IMR-90 (cell line): ENCODE measurements around the gene CSNK2A1. TPM values are rescaled to one million over a fixed set of nuclear protein-coding genes. Genes with fewer than 3 reads are reported as not detected.

Experiments
- ATAC-seq: fragments of 200-7000 bp; cut with Tn5 transposase; 2 replicates; pipeline ENCODE4 v1.9.1; 2020; ENCODE audit warnings: low read depth, mild to moderate bottlenecking, moderate library complexity
- BruUV-seq: library from RNA; stranded (reverse); fragments of 400-500 nt; replicated peaks from 2 replicates; lab custom pipeline; 2021; lab: Mats Ljungman, UMichigan
- CTCF ChIA-PET: fragments of 300-600 bp; formaldehyde crosslinking; extraction: SDS; loops from one replicate; lab custom pipeline; 2021; ENCODE audit warnings: antibody characterized with exemption; lab: Yijun Ruan, JAX
- POLR2A ChIA-PET: fragments of 300-600 bp; sonication (Branson Sonifier 250); formaldehyde crosslinking; loops from one replicate; lab custom pipeline; 2022; ENCODE audit warnings: antibody characterized with exemption; ENCODE audit not compliant: unreplicated experiment; lab: Charles Lee
- DNase-seq: peaks from one replicate; pipeline ENCODE4 v3.0.0; 2013
- H2AFZ ChIP-seq: replicated peaks from 2 replicates; pipeline ENCODE3; 2013; ENCODE audit warnings: low read length, mild to moderate bottlenecking; ENCODE audit not compliant: poor library complexity
- H2AK5ac ChIP-seq: 2 replicates; pipeline ENCODE4 v1.6.1; 2013; ENCODE audit warnings: low read depth, low read length, inconsistent platforms
- H2AK9ac ChIP-seq: replicated peaks from 2 replicates; pipeline ENCODE3; 2013; ENCODE audit warnings: mild to moderate bottlenecking, low read depth, low read length, moderate library complexity; ENCODE audit not compliant: poor library complexity
- H2BK120ac ChIP-seq: 2 replicates; pipeline ENCODE4 v1.6.1; 2013; ENCODE audit warnings: low read depth, low read length, inconsistent platforms
- H2BK15ac ChIP-seq: 3 replicates; pipeline ENCODE4 v1.6.1; 2013; ENCODE audit warnings: low read depth, low read length, inconsistent platforms
- H2BK20ac ChIP-seq: 2 replicates; pipeline ENCODE4 v1.6.1; 2013; ENCODE audit warnings: low read depth, mild to moderate bottlenecking, inconsistent platforms, low read length, moderate library complexity
- H2BK5ac ChIP-seq: 2 replicates; pipeline ENCODE4 v1.6.1; 2013; ENCODE audit warnings: mild to moderate bottlenecking, low read depth, low read length, inconsistent platforms; ENCODE audit not compliant: poor library complexity, severe bottlenecking
- H3K14ac ChIP-seq: replicated peaks from 2 replicates; pipeline ENCODE4 v1.6.1; 2013; ENCODE audit warnings: low read depth, low read length, inconsistent platforms
- H3K18ac ChIP-seq: 2 replicates; pipeline ENCODE4 v1.6.1; 2013; ENCODE audit warnings: low read depth, low read length, control low read depth
- H3K23ac ChIP-seq: 2 replicates; pipeline ENCODE4 v1.6.1; 2013; ENCODE audit warnings: low read depth, low read length, inconsistent platforms
- H3K27ac ChIP-seq: 2 replicates; pipeline ENCODE4 v1.5.1; 2013; ENCODE audit warnings: mild to moderate bottlenecking, control low read depth, low read length; ENCODE audit not compliant: insufficient read depth
- H3K27me3 ChIP-seq: 2 replicates; pipeline ENCODE4 v1.6.1; 2013; ENCODE audit warnings: low read length; ENCODE audit not compliant: control insufficient read depth, insufficient read depth
- H3K36me3 ChIP-seq: 2 replicates; pipeline ENCODE4 v1.6.1; 2013; ENCODE audit warnings: low read length, mixed read lengths; ENCODE audit not compliant: control insufficient read depth, insufficient read depth
- H3K4ac ChIP-seq: 2 replicates; pipeline ENCODE4 v1.6.1; 2013; ENCODE audit warnings: low read depth, low read length, inconsistent platforms
- H3K4me1 ChIP-seq: 2 replicates; pipeline ENCODE4 v1.6.1; 2013; ENCODE audit warnings: low read length, mixed read lengths; ENCODE audit not compliant: control insufficient read depth, insufficient read depth
- H3K4me2 ChIP-seq: 2 replicates; pipeline ENCODE4 v1.6.1; 2013; ENCODE audit warnings: low read depth, mild to moderate bottlenecking, control low read depth, low read length, moderate library complexity
- H3K4me3 ChIP-seq: 2 replicates; pipeline ENCODE4 v1.5.1; 2013; ENCODE audit warnings: low read depth, mild to moderate bottlenecking, control low read depth, low read length, moderate library complexity; ENCODE audit not compliant: insufficient read depth
- H3K56ac ChIP-seq: 2 replicates; pipeline ENCODE4 v1.6.1; 2013; ENCODE audit warnings: low read length, inconsistent platforms; ENCODE audit not compliant: insufficient read depth; ENCODE audit errors: extremely low read depth
- H3K79me1 ChIP-seq, 2 experiments: 2 replicates each; pipeline ENCODE4 v1.6.1; 2013; ENCODE audit warnings: low read length in 2 of 2, inconsistent platforms in 1 of 2, low read depth in 1 of 2
- H3K9ac ChIP-seq: 2 replicates; pipeline ENCODE4 v1.6.1; 2013; ENCODE audit warnings: low read depth, low read length, control low read depth
- H3K9me1 ChIP-seq: 2 replicates; pipeline ENCODE4 v1.6.1; 2013; ENCODE audit warnings: low read length, inconsistent platforms; ENCODE audit not compliant: insufficient read depth
- H3K9me3 ChIP-seq: 2 replicates; pipeline ENCODE4 v1.6.1; 2013; ENCODE audit warnings: low read length; ENCODE audit not compliant: control insufficient read depth, insufficient read depth
- H4K20me1 ChIP-seq: 2 replicates; pipeline ENCODE4 v1.6.1; 2013; ENCODE audit warnings: low read length, inconsistent platforms; ENCODE audit not compliant: insufficient read depth
- H4K5ac ChIP-seq: 2 replicates; pipeline ENCODE4 v1.6.1; 2013; ENCODE audit warnings: mild to moderate bottlenecking, low read depth, low read length, control low read depth
- H4K8ac ChIP-seq, 2 experiments: 2 replicates each; pipeline ENCODE4 v1.6.1; 2013; ENCODE audit warnings: low read depth in 2 of 2, low read length in 2 of 2, control low read depth in 1 of 2, inconsistent platforms in 1 of 2
- H4K91ac ChIP-seq: 2 replicates; pipeline ENCODE4 v1.6.1; 2013; ENCODE audit warnings: low read depth, low read length, inconsistent platforms; ENCODE audit not compliant: insufficient read depth
- CHD1 ChIP-seq: IDR thresholded peaks from 2 replicates; pipeline ENCODE4 v1.6.1; 2012; ENCODE audit warnings: low read depth, low read length, improper control_type of control experiment
- WGBS, 2 experiments: methylation state at CpG; one replicate each; pipeline versions ENCODE4 v1.1.5 to v1.1.7; 2013; ENCODE audit warnings: missing lambda C conversion rate in 2 of 2; ENCODE audit not compliant: insufficient read length in 1 of 2; ENCODE audit errors: extremely low coverage in 2 of 2; 5-methylcytosine and 5-hydroxymethylcytosine counted together
- dilution Hi-C: fragments of 300-500 bp; cut with HindIII; formaldehyde crosslinking; loops from one replicate; pipeline ENCODE4 v1.14.3; 2018; ENCODE audit warnings: low sequenced_read_pairs; ENCODE audit not compliant: unreplicated experiment
- in situ Hi-C: fragments of 300-500 bp; cut with MboI; formaldehyde crosslinking; loops from 3 replicates; pipeline ENCODE4 v1.14.3; 2019; ENCODE audit warnings: low sequenced_read_pairs, inconsistent platforms, mixed read lengths
- intact Hi-C: fragments of 100-400 bp; cut with micrococcal nuclease; formaldehyde crosslinking; loops from 2 replicates; pipeline ENCODE4 v1.10.0; 2022
- polyA plus RNA-seq, 3 experiments: library from polyadenylated mRNA; depleted of rRNA; stranded (reverse); fragments of >200 nt; gene quantifications; 2 replicates each; pipeline ENCODE4 v1.2.3, GENCODE V29; 2012; ENCODE audit warnings: low replicate concordance in 1 of 3
- total RNA-seq: library from RNA; depleted of rRNA; stranded (reverse); fragments of >200 nt; gene quantifications from 2 replicates; pipeline ENCODE4 v1.2.3, GENCODE V29; 2012

CSNK2A1 gene
- total and polyA plus RNA-seq, 2 of the 4 experiments (the other 2 are of a cell fraction) = 86.3 to 151 TPM

- dilution Hi-C loops = no loop called here
- no peaks in the 10 kb centered on the region for H4K20me1 ChIP-seq
- H2BK20ac ChIP-seq = no peak overlapping the region
- no peak overlapping the region for H3K18ac ChIP-seq
- H3K4me2 ChIP-seq = no peak overlapping the region
- intact Hi-C loops = no loop called here
- ATAC-seq (no peak), DNase-seq (no peak)
- H4K8ac ChIP-seq = no peak overlapping the region
- H3K4me1 ChIP-seq = no peaks in the 10 kb centered on the region
- no peak overlapping the region for H2AFZ ChIP-seq
- H3K9me1 ChIP-seq = no peaks in the 10 kb centered on the region
- WGBS, 2 experiments = no CpG with 5 or more reads among the region's 20 CpGs
- BruUV-seq = no TSS peak
- ChIA-PET POLR2A (no interaction called here), CTCF (interaction anchor here (1.0 kb wide), 1 partner anchor 171 kb away, joined by 3 read pairs; no protein-coding TSS in a partner anchor)
- H3K27ac ChIP-seq = no peak overlapping the region
- no peak for TF ChIP-seq CHD1
- H3K56ac ChIP-seq = no peak overlapping the region
- in situ Hi-C loops = loop anchor here (10.0 kb wide), 1 partner anchor 107 kb away; the partner anchor contains the start of gene SCRT2
- no peak overlapping the region for H2BK5ac ChIP-seq
- no peaks in the 10 kb centered on the region for H3K79me1 ChIP-seq
- H3K23ac ChIP-seq = no peak overlapping the region
- H2BK15ac ChIP-seq = no peak overlapping the region
- H2AK5ac ChIP-seq = no peak overlapping the region
- H3K36me3 ChIP-seq = no peaks in the 10 kb centered on the region
- no peak overlapping the region for H3K4ac ChIP-seq
- H3K27me3 ChIP-seq = peaks cover 57% of the 10 kb centered on the region
- H4K91ac ChIP-seq = no peak overlapping the region
- H3K9ac ChIP-seq = no peak overlapping the region
- H3K14ac ChIP-seq = no peak overlapping the region
- no peak overlapping the region for H2BK120ac ChIP-seq
- no peak overlapping the region for H3K4me3 ChIP-seq
- no peaks in the 10 kb centered on the region for H3K9me3 ChIP-seq
- H2AK9ac ChIP-seq = no peak overlapping the region
- no peak overlapping the region for H4K5ac ChIP-seq
Measured at GRCh38 chr20:568097-568652, 24.6 kb upstream of the CSNK2A1 start.
